GM21360 (cell line): Measurements from ENCODE around the gene LIMCH1.
"Not testable (repeated sequence)": the region's sequence is repeated elsewhere in the genome, so short reads cannot be mapped to it uniquely, and the experiment has no call there.

Experiments
- ATAC-seq: cut with Tn5 transposase; IDR thresholded peaks from one replicate; pipeline ENCODE4 v1.9.1; 2021; ENCODE audit warnings: mild to moderate bottlenecking, moderate library complexity; ENCODE audit not compliant: unreplicated experiment

Gene LIMCH1

DNA sequence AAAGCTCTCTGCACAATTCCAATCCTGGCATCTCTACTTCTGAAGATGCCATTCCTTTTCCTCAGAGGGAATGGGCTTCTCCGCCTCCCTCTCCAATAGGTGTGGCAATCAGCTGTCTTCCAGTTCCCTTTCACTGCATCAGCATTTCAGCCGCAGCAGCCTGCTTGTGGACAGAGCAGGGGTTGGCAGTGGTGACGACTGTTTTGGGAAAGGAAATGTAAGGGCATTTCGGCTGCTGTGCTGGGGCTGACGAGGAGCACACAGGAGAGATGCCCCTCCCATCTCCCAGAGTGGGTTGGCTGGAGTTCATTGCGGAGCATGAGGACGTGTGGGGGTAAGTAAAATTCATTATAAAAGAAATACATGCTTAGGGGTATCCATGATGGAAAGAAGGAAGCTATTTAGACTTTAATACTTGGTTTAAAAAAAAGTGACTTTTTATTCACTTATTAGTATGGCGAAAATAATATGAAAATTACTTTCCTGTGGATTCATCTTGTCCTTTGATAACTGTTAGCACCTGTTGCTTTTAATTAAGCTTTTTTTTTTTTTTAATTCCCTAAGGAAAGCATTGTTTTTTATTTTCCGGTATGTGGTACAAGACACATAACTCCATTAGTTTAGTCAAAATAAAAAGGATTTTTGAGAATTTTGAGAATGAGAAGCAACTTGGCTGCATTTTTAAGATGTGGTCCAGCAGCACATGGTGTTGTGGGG is at the start of gene LIMCH1:
TSS of gene LIMCH1 (plus strand) at position 141 of the 717 bp plus-strand sequence. CDS start 67,839 bp downstream, outside the sequence.
- no peak for ATAC-seq

DNA sequence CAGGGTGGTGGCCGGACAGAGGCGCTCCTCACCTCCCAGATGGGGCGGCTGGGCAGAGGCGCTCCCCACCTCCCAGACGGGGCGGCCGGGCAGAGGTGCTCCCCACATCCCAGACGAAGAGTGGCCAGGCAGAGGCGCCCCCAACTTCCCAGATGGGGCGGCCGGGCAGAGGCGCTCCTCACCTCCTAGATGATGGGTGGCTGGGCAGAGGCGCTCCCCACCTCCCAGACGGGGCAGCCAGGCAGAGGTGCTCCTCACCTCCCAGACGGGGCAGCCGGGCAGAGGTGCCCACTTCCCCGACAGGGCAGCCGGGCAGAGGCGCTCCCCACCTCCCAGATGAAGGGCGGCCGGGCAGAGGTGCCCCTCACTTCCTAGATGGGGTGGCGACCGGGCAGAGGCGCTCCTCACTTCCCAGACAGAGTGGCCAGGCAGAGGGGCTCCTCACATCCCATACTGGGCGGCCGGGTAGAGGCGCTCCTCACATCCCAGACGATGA is 46.8 kb upstream of the LIMCH1 start:
- ATAC-seq: not testable (repeated sequence)

GRCh38 chr4:41496977-41497376 is 41.0 kb upstream of the LIMCH1 start:
- no peak for ATAC-seq

DNA sequence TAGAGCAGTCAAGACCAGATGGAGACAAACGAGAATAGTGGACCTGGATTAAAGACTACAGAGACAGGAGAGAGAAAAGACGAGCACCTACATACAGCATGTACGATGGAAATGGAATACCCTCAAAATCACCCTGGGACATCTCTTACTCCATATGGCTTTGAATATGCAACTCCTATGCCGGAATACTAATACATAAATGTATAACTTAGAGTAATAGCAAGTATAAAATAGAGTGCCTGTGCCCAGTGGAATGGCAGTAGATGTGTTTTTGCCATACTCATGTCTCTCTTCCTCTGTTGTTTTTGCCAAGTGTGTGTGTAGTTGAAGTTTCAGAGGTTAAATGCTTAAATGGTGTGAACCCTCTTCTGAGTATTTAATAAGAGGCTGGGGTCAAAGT is 39.8 kb upstream of the LIMCH1 start:
- ATAC-seq: no peak

- ATAC-seq: no peak
These were observed 33.7 kb upstream of the LIMCH1 start for GRCh38 chr4:41504167-41504818.

GRCh38 chr4:41505161-41505661 is 32.7 kb upstream of the LIMCH1 start:
- no peak for ATAC-seq

GRCh38 chr4:41506130-41506529 is 31.8 kb upstream of the LIMCH1 start:
- no peak for ATAC-seq

- ATAC-seq: no peak
These were observed 30.5 kb upstream of the LIMCH1 start for GRCh38 chr4:41507291-41507947.

- ATAC-seq: no peak
These were observed 28.5 kb upstream of the LIMCH1 start for GRCh38 chr4:41509451-41509866.

DNA sequence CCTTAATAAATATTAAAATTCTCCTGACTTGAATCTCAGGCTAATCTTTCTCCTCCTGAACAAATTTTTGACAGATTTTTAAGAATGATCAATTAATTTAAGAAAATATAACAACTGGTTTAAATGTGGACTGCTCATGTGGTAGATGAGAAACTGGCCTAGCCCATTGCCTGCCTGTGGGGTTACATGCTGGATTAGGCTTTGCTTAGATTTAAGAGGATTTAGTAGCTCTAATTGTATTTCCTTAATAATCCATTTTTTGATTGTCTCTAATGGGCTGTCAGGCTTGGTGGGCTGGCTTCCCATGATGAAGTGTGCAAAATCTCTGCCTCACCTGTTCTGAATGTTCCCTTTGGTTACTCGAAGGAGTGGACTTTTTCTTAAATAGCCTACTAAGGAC is 27.8 kb upstream of the LIMCH1 start:
- no peak for ATAC-seq

- ATAC-seq: no peak
These were observed 25.8 kb upstream of the LIMCH1 start for GRCh38 chr4:41512136-41512535.

DNA sequence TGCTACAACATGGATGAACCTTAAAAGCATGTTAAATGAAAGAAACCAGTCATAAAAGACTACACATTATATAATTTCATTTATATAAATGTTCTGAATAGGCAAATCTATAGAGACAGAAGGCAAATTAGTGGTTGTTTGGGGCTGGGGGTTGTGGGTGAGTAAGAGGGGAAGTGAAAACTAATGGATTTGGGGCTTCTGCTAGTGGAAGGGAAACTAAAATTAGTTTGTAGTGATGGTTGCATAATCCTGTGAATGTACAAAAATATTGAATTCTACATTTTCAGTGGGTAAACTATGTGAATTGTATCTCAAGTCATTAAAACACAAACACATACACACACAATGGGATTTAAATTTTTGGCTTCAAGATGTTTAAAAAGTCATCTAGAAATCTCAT is 25.4 kb upstream of the LIMCH1 start:
- ATAC-seq: no peak

DNA sequence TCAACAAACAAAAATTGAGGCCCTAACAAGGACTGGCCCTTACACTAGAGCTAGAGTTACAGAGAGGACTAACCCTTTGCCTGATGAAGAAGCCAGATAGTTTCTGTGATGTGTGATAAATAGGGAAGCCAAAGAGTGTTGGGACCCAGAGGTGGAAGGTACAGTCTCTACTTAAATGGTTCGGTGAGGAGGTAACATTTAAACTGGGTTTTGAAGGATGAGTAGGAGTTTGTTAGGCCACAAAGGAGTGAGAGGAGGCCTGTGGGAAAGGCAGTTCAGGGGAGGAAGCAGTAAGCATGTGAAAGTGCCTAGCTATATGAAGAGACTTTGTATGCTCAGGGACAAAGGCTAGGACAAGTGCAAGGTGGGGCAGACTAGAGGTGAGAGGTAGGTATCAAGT is 23.8 kb upstream of the LIMCH1 start:
- no peak for ATAC-seq

GRCh38 chr4:41514766-41515481 is 23.0 kb upstream of the LIMCH1 start:
- ATAC-seq: no peak

DNA sequence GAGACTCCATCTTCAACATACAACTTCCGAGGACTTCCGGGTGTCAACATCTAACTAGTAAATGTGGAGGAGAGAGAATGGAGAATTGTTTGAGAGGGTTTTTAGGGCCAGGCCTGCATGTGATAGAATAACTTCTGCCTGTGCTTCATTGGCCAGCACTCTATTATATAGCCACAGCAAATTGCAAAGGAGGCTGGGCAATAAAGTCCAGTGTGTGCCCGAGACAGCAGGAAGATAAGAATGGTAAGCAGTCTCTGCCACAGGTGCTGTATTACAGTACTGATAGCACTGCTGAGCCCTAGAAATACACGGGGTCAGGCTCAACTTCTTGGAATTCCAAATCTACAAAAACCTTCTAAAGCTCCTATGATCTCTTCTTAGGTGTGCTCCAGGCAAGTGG is 20.8 kb upstream of the LIMCH1 start:
- no peak for ATAC-seq

DNA sequence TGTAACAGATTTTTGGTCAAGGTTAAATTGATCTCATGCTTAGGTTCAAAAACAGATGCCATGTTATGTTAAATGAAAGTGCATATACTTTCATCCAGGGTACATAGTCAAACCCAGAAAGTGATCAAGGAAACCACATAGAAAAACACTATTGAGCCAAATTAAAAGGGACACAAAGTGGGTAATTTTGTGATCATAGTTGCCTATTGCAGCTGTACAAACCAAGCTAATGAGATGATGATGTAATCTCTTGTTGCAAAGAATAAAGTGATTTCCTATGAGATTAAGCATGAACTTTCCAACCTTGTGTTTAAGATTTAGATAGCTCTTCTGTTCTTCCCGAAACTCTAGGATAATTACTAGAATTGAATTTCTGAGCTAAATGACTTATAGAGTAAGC is 20.2 kb upstream of the LIMCH1 start:
- no peak for ATAC-seq

DNA sequence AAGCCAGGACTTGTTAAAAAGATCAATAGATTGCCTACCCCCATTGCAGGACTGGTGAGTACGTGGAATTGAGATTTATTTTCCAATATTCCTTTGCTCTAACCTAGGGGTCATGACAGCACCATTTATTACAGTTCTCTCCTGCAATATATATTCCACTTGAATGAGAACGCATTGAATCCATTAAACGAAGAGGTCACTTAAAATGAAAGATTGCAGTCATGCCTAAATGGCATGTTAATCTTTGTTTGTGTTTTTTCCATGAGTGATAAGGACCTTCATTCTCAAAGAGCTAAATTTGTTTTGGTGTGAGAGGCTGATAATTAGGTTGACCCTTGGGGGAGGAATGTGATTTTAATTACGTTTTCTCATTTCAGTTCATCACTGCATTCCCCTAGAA is 13.5 kb upstream of the LIMCH1 start:
- no peak for ATAC-seq

- ATAC-seq: no peak
These were observed 12.8 kb upstream of the LIMCH1 start for GRCh38 chr4:41525129-41525528.

DNA sequence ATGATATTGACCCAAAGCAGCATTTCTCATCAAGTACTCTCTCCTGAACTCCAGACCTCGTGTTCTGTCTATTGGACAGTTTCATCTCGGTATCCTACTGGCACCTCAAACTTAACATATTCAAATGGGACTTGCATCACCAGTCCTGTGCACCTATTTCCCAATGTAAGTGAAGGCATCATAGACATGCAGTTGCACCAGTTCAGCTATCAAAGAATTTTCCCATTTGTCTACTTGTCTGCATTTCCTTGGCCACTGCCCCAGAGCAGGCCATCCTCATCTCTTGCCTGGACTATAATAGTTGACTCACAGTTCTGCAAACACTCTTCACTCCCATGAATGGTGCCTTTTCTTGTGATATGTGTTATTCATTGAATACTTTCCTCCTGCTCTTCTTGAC is 11.3 kb upstream of the LIMCH1 start:
- no peak for ATAC-seq

DNA sequence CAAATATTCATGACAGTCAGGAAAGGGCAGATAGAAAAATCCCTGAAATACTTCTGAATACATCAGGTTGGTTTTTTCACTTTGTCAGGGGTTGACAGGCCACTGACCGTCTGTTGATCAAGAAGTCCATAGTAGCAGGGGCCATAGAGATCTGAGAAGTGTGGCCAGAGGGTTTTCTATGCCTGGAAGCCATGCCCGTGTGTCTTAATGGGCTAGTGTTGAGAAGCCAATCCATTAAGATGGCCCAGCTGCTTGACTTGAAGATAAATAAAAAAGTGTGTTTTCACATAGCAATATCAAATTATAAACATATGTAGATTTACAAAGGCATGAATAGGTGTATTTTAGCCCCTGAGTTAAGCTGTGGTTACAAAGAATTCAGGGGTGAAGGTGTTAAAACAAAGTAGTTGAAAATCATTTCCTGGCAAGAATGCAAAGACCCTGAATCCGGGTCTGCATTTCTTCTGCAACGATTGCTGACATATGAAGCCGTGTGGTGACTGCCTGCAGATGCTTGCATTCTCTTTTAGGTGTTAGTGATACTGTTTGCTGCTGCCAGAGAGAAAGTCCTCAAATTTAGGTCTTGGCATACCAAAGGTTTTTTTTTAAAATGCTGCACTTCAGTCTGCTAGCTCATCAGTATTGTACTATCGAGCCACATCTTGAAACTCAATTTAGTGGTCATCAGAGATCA is 9.3 kb upstream of the LIMCH1 start:
- ATAC-seq: no peak
